ENCODE measurements around the gene C9orf78. TPM values are rescaled to one million over a fixed set of nuclear protein-coding genes. Genes with fewer than 3 reads are reported as not detected.
"Not testable (repeated sequence)": the region's sequence is repeated elsewhere in the genome, so short reads cannot be mapped to it uniquely, and the experiment has no call there.

C9orf78 gene
- polyA plus RNA-seq, 1 experiment, result 66.8 TPM

- CTCF ChIA-PET, result no interaction called here
- POLR2A ChIA-PET, result no interaction called here
- H3K4me3 ChIP-seq (ENCODE audit: low read depth, low read length), result no peak overlapping the region
- H3K9me3 ChIP-seq (ENCODE audit: control insufficient read depth, insufficient read depth, low read length), result no peaks in the 10 kb centered on the region
- DNase-seq (ENCODE audit: low read depth, low spot score), result no peak
- H3K27me3 ChIP-seq (ENCODE audit: control insufficient read depth, insufficient read depth, low read length), result peaks cover 28% of the 10 kb centered on the region
- TF ChIP-seq, protein P1, sequence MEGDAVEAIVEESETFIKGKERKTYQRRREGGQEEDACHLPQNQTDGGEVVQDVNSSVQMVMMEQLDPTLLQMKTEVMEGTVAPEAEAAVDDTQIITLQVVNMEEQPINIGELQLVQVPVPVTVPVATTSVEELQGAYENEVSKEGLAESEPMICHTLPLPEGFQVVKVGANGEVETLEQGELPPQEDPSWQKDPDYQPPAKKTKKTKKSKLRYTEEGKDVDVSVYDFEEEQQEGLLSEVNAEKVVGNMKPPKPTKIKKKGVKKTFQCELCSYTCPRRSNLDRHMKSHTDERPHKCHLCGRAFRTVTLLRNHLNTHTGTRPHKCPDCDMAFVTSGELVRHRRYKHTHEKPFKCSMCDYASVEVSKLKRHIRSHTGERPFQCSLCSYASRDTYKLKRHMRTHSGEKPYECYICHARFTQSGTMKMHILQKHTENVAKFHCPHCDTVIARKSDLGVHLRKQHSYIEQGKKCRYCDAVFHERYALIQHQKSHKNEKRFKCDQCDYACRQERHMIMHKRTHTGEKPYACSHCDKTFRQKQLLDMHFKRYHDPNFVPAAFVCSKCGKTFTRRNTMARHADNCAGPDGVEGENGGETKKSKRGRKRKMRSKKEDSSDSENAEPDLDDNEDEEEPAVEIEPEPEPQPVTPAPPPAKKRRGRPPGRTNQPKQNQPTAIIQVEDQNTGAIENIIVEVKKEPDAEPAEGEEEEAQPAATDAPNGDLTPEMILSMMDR (IDR thresholded peaks at IDR 0.05; ENCODE audit: low read depth, low read length), result no peak
- H3K27ac ChIP-seq (ENCODE audit: low read depth, low read length), result no peak overlapping the region
These were observed 40.5 kb downstream of the C9orf78 start for GRCh38 chr9:129794549-129794948.

- no peak for DNase-seq (ENCODE audit: low read depth, low spot score)
- Histone ChIP-seq H3K27ac (ENCODE audit: low read depth, low read length) (no peak overlapping the region), H3K9me3 (ENCODE audit: control insufficient read depth, insufficient read depth, low read length) (no peaks in the 10 kb centered on the region), H3K4me3 (ENCODE audit: low read depth, low read length) (no peak overlapping the region), H3K27me3 (ENCODE audit: control insufficient read depth, insufficient read depth, low read length) (peaks cover 6% of the 10 kb centered on the region)
- TF ChIP-seq, protein P1 (IDR thresholded peaks at IDR 0.05; ENCODE audit: low read depth, low read length), result no peak
- ChIA-PET POLR2A (no interaction called here), CTCF (interaction anchor here (1.3 to 5.2 kb wide), 5 partner anchors 49 to 654 kb away, joined by 3 to 85 read pairs (median 12); no protein-coding TSS in a partner anchor)
These were observed 48.6 kb downstream of the C9orf78 start for GRCh38 chr9:129786481-129786880.

- no peak overlapping the region for H3K27ac ChIP-seq (ENCODE audit: low read depth, low read length)
- DNase-seq (ENCODE audit: low read depth, low spot score), result no peak
- H3K4me3 ChIP-seq (ENCODE audit: low read depth, low read length), result no peak overlapping the region
- H3K27me3 ChIP-seq (ENCODE audit: control insufficient read depth, insufficient read depth, low read length), result peaks cover 6% of the 10 kb centered on the region
- POLR2A ChIA-PET, result no interaction called here
- TF ChIP-seq, protein P1 (IDR thresholded peaks at IDR 0.05; ENCODE audit: low read depth, low read length), result no peak
- no peaks in the 10 kb centered on the region for H3K9me3 ChIP-seq (ENCODE audit: control insufficient read depth, insufficient read depth, low read length)
- CTCF ChIA-PET, result interaction anchor here (1.3 to 5.2 kb wide), 5 partner anchors 49 to 654 kb away, joined by 3 to 85 read pairs (median 12); no protein-coding TSS in a partner anchor
These were observed 49.2 kb downstream of the C9orf78 start for GRCh38 chr9:129785866-129786265.

- CTCF ChIA-PET, result interaction anchor here (4.5 to 5.2 kb wide), 2 partner anchors 48 to 59 kb away, joined by 60 to 85 read pairs; no protein-coding TSS in a partner anchor
- H3K9me3 ChIP-seq (ENCODE audit: control insufficient read depth, insufficient read depth, low read length); POLR2A ChIA-PET; H3K4me3 ChIP-seq (ENCODE audit: low read depth, low read length); H3K27me3 ChIP-seq (ENCODE audit: control insufficient read depth, insufficient read depth, low read length); DNase-seq (ENCODE audit: low read depth, low spot score); H3K27ac ChIP-seq (ENCODE audit: low read depth, low read length): not testable (repeated sequence)
These were observed 50.1 kb downstream of the C9orf78 start for GRCh38 chr9:129784970-129785369.

DNA sequence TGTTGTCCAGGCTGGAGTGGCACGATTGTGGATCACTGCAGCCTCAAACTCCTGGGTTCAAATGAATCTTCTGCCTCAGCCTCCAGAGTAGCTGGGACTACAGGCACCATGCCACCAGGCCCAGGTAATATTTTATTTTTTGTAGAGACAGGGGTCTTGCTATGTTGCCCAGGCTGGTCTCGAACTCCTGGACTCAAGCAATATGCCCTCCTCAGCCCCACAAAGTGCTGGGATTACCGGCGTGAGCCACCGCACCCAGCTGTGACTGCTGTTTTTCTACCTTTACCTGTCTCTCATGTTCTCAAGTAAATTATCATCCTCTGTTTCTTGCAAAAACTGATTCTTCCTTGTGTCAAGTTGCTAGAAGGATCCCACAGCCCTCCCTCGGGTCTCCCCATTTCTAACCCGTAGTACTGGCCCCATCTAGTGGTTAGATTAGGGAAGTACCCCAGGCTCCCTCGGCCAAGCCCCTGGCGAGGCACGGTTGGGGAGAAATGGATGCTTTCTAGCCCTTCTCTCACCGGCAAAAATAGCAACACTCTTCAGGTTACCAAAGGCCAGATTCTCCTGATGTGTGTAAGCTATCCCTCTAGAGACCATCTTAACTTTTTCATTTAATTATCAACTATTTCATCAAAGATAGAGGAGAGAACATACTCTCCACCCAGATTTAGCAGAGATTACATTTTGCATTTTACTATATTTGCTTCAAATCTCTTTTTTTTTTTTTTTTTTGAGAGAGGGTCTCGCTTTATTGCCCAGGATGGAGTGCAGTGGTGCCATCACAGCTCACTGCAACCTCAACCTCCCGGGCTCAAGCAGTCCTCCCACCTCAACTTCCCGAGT, 51.3 kb downstream of the C9orf78 start:
- H3K27ac ChIP-seq (ENCODE audit: low read depth, low read length), result no peak overlapping the region
- TF ChIP-seq, protein P1 (IDR thresholded peaks at IDR 0.05; ENCODE audit: low read depth, low read length), result peak; percentile 97
- ChIA-PET POLR2A (no interaction called here), CTCF (interaction anchor here (0.6 to 5.2 kb wide), 27 partner anchors 11 to 932 kb away, joined by 3 to 85 read pairs (median 5); partner anchors contain the start of gene PTGES)
- H3K9me3 ChIP-seq (ENCODE audit: control insufficient read depth, insufficient read depth, low read length), result no peaks in the 10 kb centered on the region
- peaks cover 4% of the 10 kb centered on the region for H3K27me3 ChIP-seq (ENCODE audit: control insufficient read depth, insufficient read depth, low read length)
- DNase-seq (ENCODE audit: low read depth, low spot score), result peak; percentile 57
- no peak overlapping the region for H3K4me3 ChIP-seq (ENCODE audit: low read depth, low read length)
